OCI-LY7 (cell line): ENCODE data around the gene COL6A3. TPM values are rescaled to one million over a fixed set of nuclear protein-coding genes. Genes with fewer than 3 reads are reported as not detected.

Experiments
- BruUV-seq: library from RNA; stranded (reverse); fragments of 400-500 nt; replicated peaks from 2 replicates; lab custom pipeline; 2021; lab: Mats Ljungman, UMichigan
- CTCF ChIA-PET: fragments of 300-600 bp; sonication (Branson Sonifier 250); formaldehyde crosslinking; loops from one replicate; lab custom pipeline; 2022; ENCODE audit warnings: antibody characterized with exemption; ENCODE audit not compliant: unreplicated experiment; lab: Charles Lee
- POLR2A ChIA-PET: fragments of 300-600 bp; sonication (Branson Sonifier 250); formaldehyde crosslinking; loops from one replicate; lab custom pipeline; 2022; ENCODE audit warnings: antibody characterized with exemption; lab: Charles Lee
- DNase-seq: peaks from one replicate; pipeline ENCODE4 v3.0.0-alpha.2; 2015; ENCODE audit warnings: low spot score
- H2AFZ ChIP-seq: fragments of 200-600 bp; sonication (generic), shearing (Covaris generic); 2 replicates; pipeline ENCODE4 v1.6.1; 2014; ENCODE audit warnings: mild to moderate bottlenecking, antibody characterized with exemption, low read length, moderate library complexity
- H3K27ac ChIP-seq: fragments of 200-600 bp; sonication (generic); 2 replicates; pipeline ENCODE4 v1.5.1; 2014; ENCODE audit warnings: mixed run types, low read depth, mild to moderate bottlenecking, moderate library complexity, low read length, inconsistent platforms; ENCODE audit not compliant: poor library complexity, severe bottlenecking
- H3K36me3 ChIP-seq: fragments of 200-600 bp; sonication (generic); 2 replicates; pipeline ENCODE4 v1.6.1; 2014; ENCODE audit warnings: mild to moderate bottlenecking, antibody characterized with exemption, low read length, moderate library complexity, mixed read lengths; ENCODE audit not compliant: insufficient read depth
- H3K4me1 ChIP-seq: fragments of 200-600 bp; sonication (generic); 2 replicates; pipeline ENCODE4 v1.5.1; 2014; ENCODE audit warnings: mild to moderate bottlenecking, low read length; ENCODE audit not compliant: insufficient read depth, poor library complexity, severe bottlenecking
- H3K4me2 ChIP-seq: fragments of 200-600 bp; sonication (generic); 2 replicates; pipeline ENCODE4 v1.6.1; 2014; ENCODE audit warnings: mild to moderate bottlenecking, low read length
- H3K4me3 ChIP-seq: fragments of 200-600 bp; sonication (generic); 2 replicates; pipeline ENCODE4 v1.5.1; 2014; ENCODE audit warnings: mild to moderate bottlenecking, low read depth, low read length; ENCODE audit not compliant: poor library complexity, severe bottlenecking
- H3K79me2 ChIP-seq: fragments of 200-600 bp; sonication (generic); 2 replicates; pipeline ENCODE4 v1.6.1; 2016; ENCODE audit warnings: low read depth, mild to moderate bottlenecking, low read length, moderate library complexity, mixed read lengths; ENCODE audit not compliant: insufficient read depth
- H3K9me2 ChIP-seq: fragments of 200-600 bp; sonication (generic); 2 replicates; pipeline ENCODE4 v1.6.1; 2016; ENCODE audit warnings: mild to moderate bottlenecking, low read length, mixed read lengths; ENCODE audit not compliant: insufficient read depth
- H3K9me3 ChIP-seq: fragments of 200-600 bp; sonication (generic); 2 replicates; pipeline ENCODE4 v1.6.1; 2014; ENCODE audit warnings: mild to moderate bottlenecking, mixed run types, low read length, mixed read lengths
- H4K20me1 ChIP-seq: fragments of 200-600 bp; sonication (generic); 2 replicates; pipeline ENCODE4 v1.6.1; 2014; ENCODE audit warnings: mild to moderate bottlenecking, antibody characterized with exemption, low read length, moderate library complexity, mixed read lengths; ENCODE audit not compliant: insufficient read depth
- EZH2phosphoT487 ChIP-seq: fragments of 200-600 bp; sonication (generic); IDR thresholded peaks from 2 replicates; pipeline ENCODE4 v1.6.1; 2018; ENCODE audit warnings: low read depth, borderline replicate concordance, mild to moderate bottlenecking, mixed run types, antibody characterized with exemption, low read length, moderate library complexity, mixed read lengths
- intact Hi-C: fragments of 100-400 bp; cut with micrococcal nuclease; formaldehyde crosslinking; loops from one replicate; pipeline ENCODE4 v1.10.0; 2022; ENCODE audit not compliant: unreplicated experiment
- total RNA-seq, 2 experiments: library from RNA; depleted of rRNA in 1 of 2; stranded (reverse); fragments of >200 nt in 1 of 2; shearing (Covaris generic) in 1 of 2; gene quantifications; 2 replicates each; pipeline ENCODE4 v1.2.3, GENCODE V29; 2014 to 2022
- TF ChIP-seq, protein P1 (sequence below): fragments of 200-600 bp; sonication (generic); conservative IDR thresholded peaks from 2 replicates; pipeline ENCODE4 v1.5.1; 2014; ENCODE audit warnings: mild to moderate bottlenecking, antibody characterized with exemption, low read length, moderate library complexity, mixed read lengths

The COL6A3 gene
- total RNA-seq, 2 experiments from 2014 or later: not detected

DNA sequence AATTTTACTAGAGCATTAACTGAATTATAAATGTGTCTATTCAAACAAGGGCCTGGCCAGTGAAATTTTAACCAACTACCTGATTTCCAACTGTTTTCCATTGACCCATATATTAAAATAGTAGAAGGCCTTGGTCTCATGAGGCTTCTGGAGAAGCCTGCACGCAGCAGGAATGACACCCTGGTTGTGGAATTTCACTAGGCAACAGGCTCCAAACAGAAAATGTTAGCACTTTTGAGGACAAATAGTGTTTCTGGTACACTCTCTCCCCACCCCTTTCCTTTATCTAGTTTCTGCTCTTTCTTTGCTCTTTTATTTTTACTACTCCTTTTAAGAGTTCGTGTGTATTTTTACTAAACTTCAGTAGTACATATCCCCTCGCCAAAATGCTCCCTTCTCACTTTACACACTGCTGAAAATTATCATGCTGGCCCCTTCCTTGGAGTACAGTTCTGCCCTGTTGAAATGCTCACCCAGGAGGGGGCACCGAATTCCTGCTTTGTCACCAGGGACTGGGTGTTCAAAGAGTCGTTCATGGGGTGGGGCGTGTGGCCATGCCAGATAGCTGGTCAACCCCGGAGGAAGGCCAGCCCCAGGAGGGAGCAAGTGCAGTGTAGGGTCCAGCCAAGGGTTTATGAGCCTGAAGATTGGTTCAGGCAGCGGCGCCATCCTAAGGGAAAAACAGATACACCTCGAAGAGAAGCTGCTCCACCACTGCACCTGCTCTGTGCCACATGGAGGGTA lies 22.1 kb upstream of the COL6A3 start:
- Histone ChIP-seq H3K27ac (no peak overlapping the region), H3K4me1 (no peaks in the 10 kb centered on the region), H3K4me2 (no peak overlapping the region), H2AFZ (no peak overlapping the region), H3K9me3 (no peaks in the 10 kb centered on the region), H3K9me2 (no peaks in the 10 kb centered on the region), H3K79me2 (no peaks in the 10 kb centered on the region), H3K4me3 (no peak overlapping the region), H4K20me1 (no peaks in the 10 kb centered on the region), H3K36me3 (no peaks in the 10 kb centered on the region)
- no TSS peak for BruUV-seq
- intact Hi-C loops: no loop called here
- ChIA-PET CTCF (no interaction called here), POLR2A (no interaction called here)
- no peak for DNase-seq
- TF ChIP-seq EZH2phosphoT487: no peak
- TF ChIP-seq, protein P1, sequence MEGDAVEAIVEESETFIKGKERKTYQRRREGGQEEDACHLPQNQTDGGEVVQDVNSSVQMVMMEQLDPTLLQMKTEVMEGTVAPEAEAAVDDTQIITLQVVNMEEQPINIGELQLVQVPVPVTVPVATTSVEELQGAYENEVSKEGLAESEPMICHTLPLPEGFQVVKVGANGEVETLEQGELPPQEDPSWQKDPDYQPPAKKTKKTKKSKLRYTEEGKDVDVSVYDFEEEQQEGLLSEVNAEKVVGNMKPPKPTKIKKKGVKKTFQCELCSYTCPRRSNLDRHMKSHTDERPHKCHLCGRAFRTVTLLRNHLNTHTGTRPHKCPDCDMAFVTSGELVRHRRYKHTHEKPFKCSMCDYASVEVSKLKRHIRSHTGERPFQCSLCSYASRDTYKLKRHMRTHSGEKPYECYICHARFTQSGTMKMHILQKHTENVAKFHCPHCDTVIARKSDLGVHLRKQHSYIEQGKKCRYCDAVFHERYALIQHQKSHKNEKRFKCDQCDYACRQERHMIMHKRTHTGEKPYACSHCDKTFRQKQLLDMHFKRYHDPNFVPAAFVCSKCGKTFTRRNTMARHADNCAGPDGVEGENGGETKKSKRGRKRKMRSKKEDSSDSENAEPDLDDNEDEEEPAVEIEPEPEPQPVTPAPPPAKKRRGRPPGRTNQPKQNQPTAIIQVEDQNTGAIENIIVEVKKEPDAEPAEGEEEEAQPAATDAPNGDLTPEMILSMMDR: no peak

DNA sequence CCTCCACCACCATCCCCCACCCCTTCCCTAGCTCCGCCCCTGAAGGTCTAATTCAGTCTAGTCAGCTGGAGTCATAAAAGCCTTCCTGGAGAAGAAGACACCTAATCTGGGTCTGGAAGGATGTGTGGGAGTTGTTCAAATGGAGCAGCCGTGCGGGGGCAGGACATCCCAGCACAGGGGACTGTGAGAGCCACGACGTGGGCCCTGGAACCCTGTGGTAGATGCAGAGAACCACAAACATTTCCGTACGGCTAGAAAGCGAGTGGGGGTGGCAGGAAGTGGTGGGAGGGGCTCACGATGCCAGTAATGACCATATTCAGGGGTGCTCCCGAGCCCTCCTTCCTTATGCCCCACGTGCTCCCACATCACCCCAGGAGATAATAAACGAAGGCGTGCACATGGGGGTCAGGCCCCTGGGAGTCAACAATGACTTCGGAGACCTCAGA lies 20.9 kb upstream of the COL6A3 start:
- Histone ChIP-seq H3K4me3 (no peak overlapping the region), H3K79me2 (no peaks in the 10 kb centered on the region), H3K9me3 (no peaks in the 10 kb centered on the region), H4K20me1 (no peaks in the 10 kb centered on the region), H3K36me3 (no peaks in the 10 kb centered on the region), H3K4me2 (0 out of 2 replicates have a peak overlapping the region, but pooled peaks have one; percentile 9), H2AFZ (no peak overlapping the region), H3K27ac (no peak overlapping the region), H3K4me1 (no peaks in the 10 kb centered on the region), H3K9me2 (no peaks in the 10 kb centered on the region)
- intact Hi-C loops: no loop called here
- TF ChIP-seq EZH2phosphoT487: no peak
- TF ChIP-seq, protein P1: no peak
- ChIA-PET CTCF (no interaction called here), POLR2A (no interaction called here)
- no TSS peak for BruUV-seq
- DNase-seq: no peak

DNA sequence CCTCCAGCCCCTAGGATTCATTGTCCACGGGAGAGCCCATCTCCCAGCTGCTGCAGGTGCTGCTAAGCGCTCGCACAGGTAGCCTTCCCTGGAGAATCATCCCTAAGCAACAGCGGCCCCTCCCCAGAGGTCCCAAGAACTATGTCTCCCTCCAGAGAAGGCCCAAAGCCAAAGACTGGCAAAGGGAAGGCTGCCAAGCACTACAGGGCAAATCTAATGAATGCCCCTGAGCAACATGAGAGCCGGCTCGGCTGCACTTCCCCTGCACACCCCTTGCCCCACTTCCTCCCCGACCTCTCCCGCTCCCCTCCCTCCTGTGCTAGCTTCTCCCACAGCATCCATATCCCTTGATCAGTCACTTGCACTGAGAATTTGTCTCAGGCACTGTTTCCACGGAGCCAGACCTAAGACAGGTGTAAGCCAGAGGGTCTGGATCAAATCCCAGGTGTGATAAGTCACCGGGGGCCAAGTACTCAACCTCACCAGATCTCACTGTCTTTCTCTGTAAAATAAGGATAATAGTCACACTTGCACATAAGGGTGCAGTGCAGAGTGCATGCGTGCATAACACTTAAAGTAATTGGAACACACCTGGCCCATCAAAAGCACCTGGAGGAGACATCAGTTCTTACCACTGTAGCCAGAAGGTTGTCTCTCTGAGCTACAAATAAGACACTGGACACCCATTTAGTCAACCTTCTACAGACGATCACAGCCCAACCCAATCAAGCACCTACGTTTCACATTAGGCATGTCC lies 20.1 kb upstream of the COL6A3 start:
- H3K4me3 ChIP-seq: no peak overlapping the region

More for the DNA sequence above, 20.1 kb upstream of the COL6A3 start:
- no peak for DNase-seq
- Histone ChIP-seq H3K9me2 (no peaks in the 10 kb centered on the region), H3K36me3 (no peaks in the 10 kb centered on the region), H3K4me1 (no peaks in the 10 kb centered on the region), H3K79me2 (no peaks in the 10 kb centered on the region), H3K27ac (no peak overlapping the region), H3K9me3 (no peaks in the 10 kb centered on the region), H3K4me2 (no peak overlapping the region), H4K20me1 (no peaks in the 10 kb centered on the region), H2AFZ (no peak overlapping the region)
- intact Hi-C loops: no loop called here
- TF ChIP-seq, protein P1: no peak
- TF ChIP-seq EZH2phosphoT487: no peak
- CTCF ChIA-PET: no interaction called here
- POLR2A ChIA-PET: no interaction called here
- BruUV-seq: no TSS peak
